Activated T-helper 1 cell treated with anti-CD3 and anti-CD28 coated beads, Interleukin-12 subunit alpha, Interleukin-12 subunit beta, Interleukin-2, Interleukin-4 antibody, amounts not matched to agents 30 ng/mL and 10 ng/mL and 1 ng/mL, durations not matched to agents 14 hours and 24 hours and 36 hours (primary cell): ENCODE measurements around the gene COL18A1. TPM values are rescaled to one million over a fixed set of nuclear protein-coding genes. Genes with fewer than 3 reads are reported as not detected.
A peak's percentile ranks its signal among the peaks of the same experiment; 100 is the strongest.
"Not testable (repeated sequence)": the region's sequence is repeated elsewhere in the genome, so short reads cannot be mapped to it uniquely, and the experiment has no call there.

ENCODE experiments used
- DNase-seq: peaks from one replicate; pipeline ENCODE4 v3.0.0; 2021; ENCODE audit warnings: low spot score
- H3K27ac Mint-ChIP-seq: one replicate; pipeline ENCODE4 v1.8.0; 2021; ENCODE audit warnings: mild to moderate bottlenecking, mixed read lengths
- H3K27me3 Mint-ChIP-seq: one replicate; pipeline ENCODE4 v1.8.0; 2022; ENCODE audit warnings: mild to moderate bottlenecking, moderate library complexity, mixed read lengths; ENCODE audit not compliant: insufficient read depth
- H3K36me3 Mint-ChIP-seq: one replicate; pipeline ENCODE4 v1.8.0; 2021; ENCODE audit warnings: low read depth, mixed read lengths
- H3K4me1 Mint-ChIP-seq: one replicate; pipeline ENCODE4 v1.8.0; 2021; ENCODE audit warnings: low read depth, mixed read lengths
- H3K4me3 Mint-ChIP-seq: one replicate; pipeline ENCODE4 v1.8.0; 2021; ENCODE audit warnings: mild to moderate bottlenecking, moderate library complexity, mixed read lengths
- H3K9me3 Mint-ChIP-seq: one replicate; pipeline ENCODE4 v1.8.0; 2021; ENCODE audit warnings: mixed read lengths
- intact Hi-C: fragments of 100-400 bp; cut with micrococcal nuclease; formaldehyde crosslinking; loops from one replicate; pipeline ENCODE4 v1.15.1; 2024
- total RNA-seq: library from RNA; stranded (reverse); gene quantifications from 2 replicates; pipeline ENCODE4 v1.2.3, GENCODE V29; 2022

COL18A1 gene
- total RNA-seq, 1 donor from 2014 or later, result 2.1 TPM

DNA sequence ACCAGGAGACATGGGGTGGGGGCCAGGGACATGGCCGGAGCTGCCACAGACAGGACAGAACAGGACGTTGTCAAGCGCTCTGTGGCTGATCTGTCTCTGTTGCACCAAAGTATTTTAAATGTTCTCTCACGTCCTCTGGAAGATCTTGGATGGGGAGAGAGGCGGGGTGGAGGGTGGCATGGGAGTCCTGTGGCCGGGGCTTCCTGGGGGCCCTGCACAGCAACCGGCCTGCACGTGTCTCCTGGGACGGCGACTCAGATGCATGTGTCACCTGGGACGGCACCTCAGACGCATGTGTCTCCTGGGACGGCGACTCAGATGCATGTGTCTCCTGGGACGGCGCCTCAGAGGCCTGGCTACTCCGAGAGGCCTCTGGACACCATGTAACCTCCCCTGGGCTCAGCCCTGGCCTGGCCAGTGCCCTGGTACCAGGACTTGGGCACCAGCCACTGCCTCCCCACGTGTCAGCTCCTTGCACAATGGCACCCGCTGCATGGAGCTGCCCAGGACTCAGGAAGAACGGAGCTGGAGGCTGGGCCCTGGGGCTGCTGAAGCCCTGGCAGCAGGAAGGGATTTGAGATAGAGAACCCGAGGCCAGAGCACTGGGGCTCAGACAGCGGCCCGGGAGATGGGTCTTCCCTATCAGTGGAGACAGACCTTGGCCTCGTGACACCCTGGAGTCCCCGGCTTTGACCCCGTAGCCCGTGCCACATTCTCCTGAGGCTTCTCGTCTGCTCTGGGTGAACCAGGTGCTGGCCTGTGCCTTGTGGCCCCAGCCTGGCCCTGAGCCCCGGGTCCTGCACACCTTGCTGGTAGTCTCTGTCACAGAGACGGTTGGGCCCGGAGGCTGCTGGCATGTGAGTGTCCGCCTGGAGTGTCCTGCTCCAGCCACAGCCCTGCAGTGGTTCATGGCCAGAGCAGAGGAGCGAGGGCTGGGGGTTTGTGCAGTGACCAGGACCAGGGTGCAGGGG is 152.0 kb downstream of the COL18A1 start:
- peaks cover under 1% of the 10 kb centered on the region for H3K36me3 Mint-ChIP-seq
- no peaks in the 10 kb centered on the region for H3K9me3 Mint-ChIP-seq
- H3K4me3 Mint-ChIP-seq, result no peak overlapping the region
- H3K27ac Mint-ChIP-seq, result no peak overlapping the region
- no peak for DNase-seq
- intact Hi-C loops, result loop anchor here (1.0 kb wide), 2 partner anchors 39 to 263 kb away; no protein-coding TSS in a partner anchor
- H3K4me1 Mint-ChIP-seq, result peaks cover 3% of the 10 kb centered on the region
- H3K27me3 Mint-ChIP-seq, result peaks cover 9% of the 10 kb centered on the region

DNA sequence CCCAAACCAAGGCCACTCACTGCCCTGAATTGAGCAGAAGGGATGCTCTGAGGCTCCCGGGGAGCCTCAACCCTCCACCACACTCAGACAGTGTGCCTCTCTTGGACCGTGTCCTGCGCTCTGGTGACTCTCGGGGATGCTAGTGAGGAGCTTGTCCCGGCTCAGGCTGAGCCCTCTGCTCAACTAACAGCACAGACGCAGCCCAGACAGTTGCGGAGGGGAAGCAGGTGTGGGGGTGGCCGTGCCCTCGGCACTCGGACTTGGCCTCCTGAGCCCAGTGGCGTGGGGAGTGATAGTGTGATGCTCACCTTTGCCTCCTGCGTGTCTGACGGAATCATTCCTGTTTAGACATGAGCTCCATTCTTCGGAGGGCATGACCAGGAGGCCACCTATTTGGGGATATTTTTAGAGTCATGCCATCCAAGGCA is 152.7 kb downstream of the COL18A1 start:
- H3K27me3 Mint-ChIP-seq, result peaks cover 15% of the 10 kb centered on the region

DNA sequence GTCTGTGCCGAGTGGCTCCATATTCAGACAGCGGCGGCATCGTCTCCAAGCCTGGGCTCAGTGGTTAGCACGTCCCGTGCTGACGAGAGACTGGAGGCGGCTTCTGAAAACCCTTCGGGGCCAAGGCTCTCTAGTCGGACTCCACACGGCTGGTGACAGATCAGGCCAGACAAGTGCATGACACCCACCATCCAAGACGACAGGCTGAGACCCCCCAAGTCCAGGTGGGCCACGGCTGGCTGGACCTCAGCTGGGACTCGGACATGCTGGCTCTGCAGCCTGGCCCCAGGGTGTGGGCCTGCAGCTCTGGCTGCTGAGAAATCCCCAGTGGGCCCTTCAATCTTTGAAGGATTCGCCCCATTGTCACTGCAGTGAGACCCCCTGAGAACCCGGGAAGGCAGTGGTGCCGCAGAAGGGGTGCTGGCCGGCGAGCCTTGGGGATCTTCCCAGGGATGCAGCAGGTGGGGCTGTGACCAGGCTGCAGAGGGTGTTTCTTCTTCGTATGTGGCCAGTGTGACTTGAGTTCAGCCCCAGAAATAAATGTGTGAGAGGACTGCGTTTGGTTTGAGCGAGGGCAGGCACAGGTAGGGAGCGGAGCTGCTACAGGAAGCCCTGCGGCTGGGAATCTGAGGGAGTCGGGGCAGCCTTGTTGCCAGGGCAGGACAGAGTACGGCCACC is 153.2 kb downstream of the COL18A1 start:
- peaks cover 19% of the 10 kb centered on the region for H3K27me3 Mint-ChIP-seq
- no peak overlapping the region for H3K4me3 Mint-ChIP-seq
- no peaks in the 10 kb centered on the region for H3K9me3 Mint-ChIP-seq
- peak overlapping the region; percentile 50 for H3K27ac Mint-ChIP-seq
- DNase-seq, result no peak
- H3K4me1 Mint-ChIP-seq, result no peaks in the 10 kb centered on the region
- H3K36me3 Mint-ChIP-seq, result no peaks in the 10 kb centered on the region
- intact Hi-C loops, result no loop called here

More for the DNA sequence above, 152.7 kb downstream of the COL18A1 start:
- H3K27ac Mint-ChIP-seq, result no peak overlapping the region
- no peaks in the 10 kb centered on the region for H3K36me3 Mint-ChIP-seq
- DNase-seq, result no peak
- no peak overlapping the region for H3K4me3 Mint-ChIP-seq
- intact Hi-C loops, result no loop called here
- no peaks in the 10 kb centered on the region for H3K4me1 Mint-ChIP-seq
- H3K9me3 Mint-ChIP-seq, result no peaks in the 10 kb centered on the region

DNA sequence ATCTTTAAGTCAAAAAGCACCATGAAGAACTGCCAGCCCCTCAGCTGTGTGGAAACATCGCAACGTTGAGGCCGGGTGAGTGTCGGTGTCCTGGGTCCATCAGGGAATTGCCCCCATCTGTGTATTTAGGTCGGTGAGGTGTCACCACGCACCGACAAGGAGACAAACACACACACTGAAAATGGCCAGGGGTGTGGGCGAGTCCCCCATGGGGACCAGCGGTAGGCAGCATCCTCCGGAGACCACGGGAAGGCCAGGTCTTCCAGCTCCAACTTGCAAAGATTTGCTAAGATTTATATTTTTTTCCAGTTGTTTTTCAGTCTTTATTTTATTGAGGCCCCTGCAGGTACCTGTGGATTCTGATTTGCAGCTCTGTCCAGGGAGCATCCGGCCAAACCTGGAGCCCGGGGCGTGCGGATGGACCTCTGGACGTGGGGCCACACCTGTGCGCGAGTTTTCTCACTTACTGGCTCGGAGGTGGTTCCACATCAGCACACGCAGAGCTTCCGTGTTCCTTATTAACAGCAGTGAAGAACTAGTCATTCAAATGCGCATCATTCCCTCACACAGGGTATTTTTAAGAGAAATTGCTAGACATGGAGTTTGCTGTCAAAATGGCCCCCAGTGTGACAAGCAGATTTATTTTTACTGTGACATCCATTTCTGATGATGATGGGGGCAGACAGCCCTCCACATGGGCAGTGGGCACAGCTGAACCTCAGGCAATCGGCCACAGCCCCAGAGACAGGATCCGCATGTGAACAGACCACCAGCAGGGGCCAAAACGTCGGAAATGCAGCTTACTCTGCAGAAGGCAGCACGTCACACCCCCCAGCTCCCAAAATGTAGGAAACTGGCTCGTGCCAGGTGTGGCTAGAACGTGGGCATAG is 154.5 kb downstream of the COL18A1 start:
- no peak overlapping the region for H3K27ac Mint-ChIP-seq
- H3K27me3 Mint-ChIP-seq, result peaks cover 30% of the 10 kb centered on the region
- H3K9me3 Mint-ChIP-seq, result no peaks in the 10 kb centered on the region
- H3K36me3 Mint-ChIP-seq, result no peaks in the 10 kb centered on the region
- H3K4me3 Mint-ChIP-seq, result no peak overlapping the region
- H3K4me1 Mint-ChIP-seq, result no peaks in the 10 kb centered on the region
- no peak for DNase-seq
- intact Hi-C loops, result no loop called here

DNA sequence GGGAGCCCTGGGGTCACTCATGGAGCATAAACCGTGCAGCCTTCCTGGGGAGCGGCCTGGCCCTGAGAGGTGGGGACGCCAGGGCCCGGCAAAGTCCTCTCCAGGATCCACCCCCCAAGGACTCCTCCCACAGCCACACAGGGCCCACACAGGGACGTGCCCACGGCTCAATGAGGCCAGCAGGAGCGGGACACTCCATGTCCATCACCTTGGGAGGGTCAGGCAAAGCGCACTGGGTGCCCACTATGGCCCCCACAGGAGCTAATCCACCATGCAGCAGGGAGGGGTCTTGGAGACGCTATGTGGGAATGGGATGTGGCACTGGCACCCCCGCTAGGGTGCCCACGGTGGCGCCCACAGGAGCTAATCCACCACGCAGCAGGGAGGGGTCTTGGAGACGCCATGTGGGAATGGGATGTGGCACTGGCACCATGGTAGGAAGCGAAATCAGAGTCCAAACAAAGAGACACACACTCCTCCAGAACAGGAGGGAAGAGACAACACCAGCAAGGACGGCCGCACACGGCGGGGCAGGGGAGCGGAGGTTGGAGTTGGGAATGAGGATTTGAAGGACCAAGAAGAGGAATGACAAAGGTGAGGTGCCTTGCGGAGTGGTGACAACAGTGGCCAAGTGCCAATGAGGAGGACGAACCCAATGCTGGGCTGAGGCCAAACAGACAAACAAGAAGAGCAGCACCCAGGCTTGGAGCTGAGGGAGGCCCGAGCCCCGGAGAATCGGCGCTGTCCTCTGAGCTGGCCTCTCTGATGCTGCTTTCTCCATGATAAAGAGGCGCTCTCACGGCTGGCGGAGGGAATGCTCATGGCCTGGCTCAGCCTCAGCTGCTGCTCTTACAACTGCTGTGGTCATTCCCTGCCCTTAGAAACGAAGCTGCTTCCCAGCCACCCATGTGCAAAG is 155.4 kb downstream of the COL18A1 start:
- no peaks in the 10 kb centered on the region for H3K9me3 Mint-ChIP-seq
- DNase-seq, result no peak
- peaks cover 33% of the 10 kb centered on the region for H3K27me3 Mint-ChIP-seq
- H3K4me1 Mint-ChIP-seq, result no peaks in the 10 kb centered on the region
- H3K27ac Mint-ChIP-seq, result peak overlapping the region; percentile 8
- H3K4me3 Mint-ChIP-seq, result no peak overlapping the region
- intact Hi-C loops, result no loop called here
- H3K36me3 Mint-ChIP-seq, result no peaks in the 10 kb centered on the region

DNA sequence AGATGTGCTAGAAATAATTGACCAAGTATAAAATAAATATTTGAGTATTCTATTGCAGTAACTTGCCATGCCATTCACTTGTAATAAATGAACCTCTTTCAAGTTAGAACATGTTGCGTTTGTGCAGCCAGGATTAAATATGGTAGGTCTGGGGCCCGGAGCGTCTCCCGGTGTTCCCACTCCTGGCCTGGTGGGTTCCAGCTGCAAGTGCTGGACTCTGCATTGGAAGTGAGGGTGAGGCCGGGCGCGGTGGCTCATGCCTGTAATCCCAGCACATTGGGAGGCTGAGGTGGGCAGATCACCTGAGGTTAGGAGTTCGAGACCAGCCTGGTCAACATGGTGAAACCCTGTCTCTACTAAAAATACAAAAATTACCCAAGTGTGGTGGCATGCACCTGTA is 156.3 kb downstream of the COL18A1 start:
- H3K27ac Mint-ChIP-seq, H3K4me1 Mint-ChIP-seq, DNase-seq, intact Hi-C loops, H3K4me3 Mint-ChIP-seq, H3K9me3 Mint-ChIP-seq, H3K36me3 Mint-ChIP-seq: not testable (repeated sequence)
- peaks cover 38% of the 10 kb centered on the region for H3K27me3 Mint-ChIP-seq

DNA sequence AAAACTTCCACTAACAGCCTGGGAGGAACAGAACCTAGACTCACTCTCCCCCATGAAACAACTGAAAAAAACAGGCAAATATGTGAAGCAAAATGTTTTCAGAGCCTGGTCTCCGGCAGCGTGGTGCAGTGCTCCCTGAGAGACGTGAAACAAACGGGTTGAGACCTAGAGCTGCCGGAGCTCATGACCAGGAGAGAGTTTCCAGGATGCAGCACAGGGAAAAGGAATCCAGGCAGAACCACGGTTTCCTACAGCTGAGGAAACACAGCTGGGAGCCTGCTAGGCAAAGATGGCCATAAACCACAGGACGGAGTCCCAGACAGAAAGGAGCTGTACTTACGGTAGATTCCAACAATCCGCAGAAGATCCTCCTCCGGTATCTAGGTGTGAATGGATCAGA is 157.4 kb downstream of the COL18A1 start:
- Mint-ChIP-seq H3K36me3 (no peaks in the 10 kb centered on the region), H3K27ac (no peak overlapping the region), H3K9me3 (no peaks in the 10 kb centered on the region), H3K4me1 (no peaks in the 10 kb centered on the region), H3K4me3 (no peak overlapping the region), H3K27me3 (peaks cover 45% of the 10 kb centered on the region)
- intact Hi-C loops, result no loop called here
- DNase-seq, result no peak

DNA sequence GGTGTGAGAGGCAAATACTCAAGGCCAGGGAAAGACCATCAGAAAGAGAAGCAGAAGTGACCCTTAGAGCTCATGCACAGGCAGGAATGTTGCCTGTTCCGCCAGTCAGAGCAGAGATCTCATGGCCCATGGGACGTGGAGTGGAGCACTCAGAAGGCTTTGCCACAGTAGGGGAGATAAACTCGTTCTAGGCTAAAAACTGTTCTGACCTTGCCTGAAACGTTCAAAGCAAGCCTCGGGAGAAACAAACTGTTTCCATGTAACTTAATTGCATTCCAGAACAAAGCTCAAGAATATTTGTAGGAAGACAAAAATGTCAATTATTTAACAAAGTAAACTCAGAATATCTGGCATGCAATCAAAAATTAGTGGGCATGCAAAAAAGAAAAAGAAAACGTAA is 158.0 kb downstream of the COL18A1 start:
- DNase-seq, result no peak
- Mint-ChIP-seq H3K36me3 (no peaks in the 10 kb centered on the region), H3K27ac (no peak overlapping the region), H3K9me3 (no peaks in the 10 kb centered on the region), H3K4me1 (no peaks in the 10 kb centered on the region), H3K27me3 (peaks cover 45% of the 10 kb centered on the region), H3K4me3 (no peak overlapping the region)
- intact Hi-C loops, result no loop called here

Other genes starting within 250 kb of the COL18A1 start
- 14.3 and 17.6 TPM in 2 replicates for gene POFUT2, start 117.3 kb upstream of the COL18A1 start, total RNA-seq
- 104 and 105 TPM in 2 replicates for gene SLC19A1, start 137.3 kb downstream of the COL18A1 start, total RNA-seq
- 8.2 and 10.7 TPM in 2 replicates for gene PCBP3, start 238.6 kb downstream of the COL18A1 start, total RNA-seq